ENCODE results near the gene ARHGEF17.
A peak's percentile ranks its signal among the peaks of the same experiment; 100 is the strongest.

ARHGEF17 gene

GRCh38 chr11:73281796-73282660, 26.0 kb upstream of the ARHGEF17 start:
- Histone ChIP-seq H3K36me3 (ENCODE audit: insufficient read depth, low read length) (no peaks in the 10 kb centered on the region), H3K4me1 (ENCODE audit: insufficient read depth, low read length) (peaks cover 4% of the 10 kb centered on the region; the same call in 1 of the 2 replicates), H3K9me3 (ENCODE audit: control insufficient read depth, insufficient read depth, low read length) (no peaks in the 10 kb centered on the region), H3K9ac (ENCODE audit: low read depth, low read length) (no peak overlapping the region)

DNA sequence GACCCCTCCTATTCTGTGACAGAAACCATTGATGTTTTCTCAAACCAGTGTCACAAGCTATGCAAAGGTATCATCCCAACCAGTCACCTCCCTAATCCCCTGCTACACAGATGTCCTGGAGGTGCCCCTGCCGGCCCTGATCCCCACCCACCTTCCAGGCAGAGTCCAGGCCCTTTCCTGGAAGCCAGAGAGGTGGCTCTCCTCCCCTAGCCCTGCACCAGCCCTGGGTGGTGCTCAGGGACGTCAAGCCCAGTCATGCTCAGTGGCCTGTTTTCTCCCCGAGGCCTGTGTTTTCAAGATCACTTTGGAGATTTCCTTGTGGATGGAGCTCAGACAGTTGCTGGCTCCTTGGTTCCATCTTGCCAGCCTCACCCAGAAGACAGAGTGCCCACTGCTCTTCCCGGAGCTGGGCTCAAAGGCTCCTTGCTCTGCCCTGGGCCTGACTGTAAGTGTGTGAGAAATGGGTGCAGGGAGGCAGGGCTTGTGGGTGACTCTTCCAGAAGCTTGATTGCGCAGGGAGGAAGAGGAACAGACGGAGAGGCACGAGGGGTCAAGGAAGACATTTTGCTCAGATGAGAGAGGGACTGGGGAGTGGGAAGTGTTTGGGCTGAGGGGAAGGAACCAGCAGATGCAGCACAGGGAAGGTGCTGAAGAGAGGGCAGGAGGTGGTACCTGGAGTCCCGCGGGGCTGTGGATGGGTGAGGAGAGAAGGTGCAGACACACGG, 24.6 kb upstream of the ARHGEF17 start:
- no peaks in the 10 kb centered on the region for H3K4me1 ChIP-seq (ENCODE audit: insufficient read depth, low read length)
- H3K9ac ChIP-seq (ENCODE audit: low read depth, low read length) = no peak overlapping the region
- no peaks in the 10 kb centered on the region for H3K36me3 ChIP-seq (ENCODE audit: insufficient read depth, low read length)
- H3K9me3 ChIP-seq (ENCODE audit: control insufficient read depth, insufficient read depth, low read length) = no peaks in the 10 kb centered on the region

GRCh38 chr11:73284106-73284505, 24.0 kb upstream of the ARHGEF17 start:
- no peaks in the 10 kb centered on the region for H3K9me3 ChIP-seq (ENCODE audit: control insufficient read depth, insufficient read depth, low read length)
- H3K9ac ChIP-seq (ENCODE audit: low read depth, low read length) = no peak overlapping the region
- no peaks in the 10 kb centered on the region for H3K36me3 ChIP-seq (ENCODE audit: insufficient read depth, low read length)
- H3K4me1 ChIP-seq (ENCODE audit: insufficient read depth, low read length) = peaks cover 4% of the 10 kb centered on the region; the same call in 1 of the 2 replicates

GRCh38 chr11:73285721-73286120, 22.4 kb upstream of the ARHGEF17 start:
- H3K4me1 ChIP-seq (ENCODE audit: insufficient read depth, low read length) = peaks cover 6% of the 10 kb centered on the region; the same call in 1 of the 2 replicates
- no peak overlapping the region for H3K9ac ChIP-seq (ENCODE audit: low read depth, low read length)
- no peaks in the 10 kb centered on the region for H3K9me3 ChIP-seq (ENCODE audit: control insufficient read depth, insufficient read depth, low read length)

DNA sequence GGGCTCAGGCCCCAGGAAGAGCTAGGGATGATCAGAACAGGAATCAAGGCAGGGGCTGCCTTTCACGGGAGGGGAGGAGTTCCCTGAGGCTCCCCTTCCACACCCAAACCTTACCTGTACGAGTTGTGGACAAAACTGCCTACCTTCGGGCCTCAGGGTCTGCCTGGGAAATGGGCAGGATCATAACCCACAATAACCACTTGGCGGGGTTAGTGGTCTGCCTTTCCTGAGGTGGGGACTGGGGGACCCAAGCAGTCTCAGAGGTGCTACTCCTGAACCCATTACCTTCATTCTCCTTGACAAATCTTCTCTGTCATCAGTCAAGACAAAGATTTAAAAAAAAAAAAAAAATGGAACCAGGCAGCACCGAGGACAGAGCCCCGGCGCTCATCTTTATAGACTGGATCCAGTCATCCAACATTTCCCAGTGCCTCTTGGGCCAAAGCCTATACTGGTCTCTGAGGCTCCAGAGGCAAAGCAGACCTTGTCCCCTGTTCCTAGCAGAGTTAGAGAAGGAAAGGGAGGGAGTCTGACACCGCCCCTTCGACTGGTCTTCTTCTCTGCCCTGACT, 21.8 kb upstream of the ARHGEF17 start:
- Histone ChIP-seq H3K4me1 (ENCODE audit: insufficient read depth, low read length) (peaks cover 6% of the 10 kb centered on the region; the same call in 1 of the 2 replicates), H3K9ac (ENCODE audit: low read depth, low read length) (no peak overlapping the region), H3K36me3 (ENCODE audit: insufficient read depth, low read length) (no peaks in the 10 kb centered on the region), H3K9me3 (ENCODE audit: control insufficient read depth, insufficient read depth, low read length) (no peaks in the 10 kb centered on the region)

More at GRCh38 chr11:73285721-73286120, 22.4 kb upstream of the ARHGEF17 start:
- no peaks in the 10 kb centered on the region for H3K36me3 ChIP-seq (ENCODE audit: insufficient read depth, low read length)

- no peaks in the 10 kb centered on the region for H3K9me3 ChIP-seq (ENCODE audit: control insufficient read depth, insufficient read depth, low read length)
- no peak overlapping the region for H3K9ac ChIP-seq (ENCODE audit: low read depth, low read length)
- H3K36me3 ChIP-seq (ENCODE audit: insufficient read depth, low read length) = no peaks in the 10 kb centered on the region
- H3K4me1 ChIP-seq (ENCODE audit: insufficient read depth, low read length) = peaks cover 6% of the 10 kb centered on the region; the same call in 1 of the 2 replicates
Observed at GRCh38 chr11:73287400-73288101, 20.5 kb upstream of the ARHGEF17 start.

DNA sequence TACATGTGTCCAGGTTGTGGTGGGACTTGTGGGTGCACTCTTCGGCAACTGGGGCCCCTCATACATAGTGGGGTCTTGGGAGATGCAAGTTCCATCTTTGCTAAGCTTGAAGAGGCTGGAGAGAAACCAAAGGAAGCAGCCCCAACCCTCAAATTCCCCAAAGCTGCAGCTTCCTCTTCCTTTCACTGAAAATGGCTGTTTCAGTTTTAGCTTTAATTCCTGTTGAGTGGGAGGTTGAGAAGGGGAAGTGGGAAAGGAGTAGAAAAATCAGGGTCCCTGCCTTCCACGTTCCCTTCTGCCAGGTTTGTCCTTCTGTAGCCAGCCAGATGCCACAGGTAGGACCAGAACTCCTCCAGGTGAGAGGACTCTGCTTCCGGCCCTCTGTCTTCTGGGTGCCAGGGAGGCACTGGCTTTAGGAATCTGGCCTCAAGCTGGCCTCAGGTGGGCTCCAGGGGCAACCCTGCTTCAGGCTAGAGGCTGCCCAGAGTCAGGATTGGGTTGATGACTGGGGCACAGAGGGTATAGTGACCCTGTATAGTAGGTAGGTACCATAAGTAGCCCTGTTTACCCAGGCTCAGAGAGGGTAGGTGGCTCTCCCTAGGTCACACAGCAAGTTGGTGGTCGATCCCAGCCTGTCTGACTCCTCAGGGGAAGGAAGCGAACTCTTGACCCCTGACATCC, 19.7 kb upstream of the ARHGEF17 start:
- H3K9me3 ChIP-seq (ENCODE audit: control insufficient read depth, insufficient read depth, low read length) = no peaks in the 10 kb centered on the region
- H3K36me3 ChIP-seq (ENCODE audit: insufficient read depth, low read length) = no peaks in the 10 kb centered on the region
- H3K4me1 ChIP-seq (ENCODE audit: insufficient read depth, low read length) = peaks cover 6% of the 10 kb centered on the region; the same call in 1 of the 2 replicates
- no peak overlapping the region for H3K9ac ChIP-seq (ENCODE audit: low read depth, low read length)

- H3K4me1 ChIP-seq (ENCODE audit: insufficient read depth, low read length) = peaks cover 6% of the 10 kb centered on the region; the same call in 1 of the 2 replicates
- H3K9me3 ChIP-seq (ENCODE audit: control insufficient read depth, insufficient read depth, low read length) = no peaks in the 10 kb centered on the region
- H3K36me3 ChIP-seq (ENCODE audit: insufficient read depth, low read length) = no peaks in the 10 kb centered on the region
- peak overlapping the region; percentile 13; the same call in 1 of the 2 replicates for H3K9ac ChIP-seq (ENCODE audit: low read depth, low read length)
Observed at GRCh38 chr11:73288873-73289707, 19.0 kb upstream of the ARHGEF17 start.

DNA sequence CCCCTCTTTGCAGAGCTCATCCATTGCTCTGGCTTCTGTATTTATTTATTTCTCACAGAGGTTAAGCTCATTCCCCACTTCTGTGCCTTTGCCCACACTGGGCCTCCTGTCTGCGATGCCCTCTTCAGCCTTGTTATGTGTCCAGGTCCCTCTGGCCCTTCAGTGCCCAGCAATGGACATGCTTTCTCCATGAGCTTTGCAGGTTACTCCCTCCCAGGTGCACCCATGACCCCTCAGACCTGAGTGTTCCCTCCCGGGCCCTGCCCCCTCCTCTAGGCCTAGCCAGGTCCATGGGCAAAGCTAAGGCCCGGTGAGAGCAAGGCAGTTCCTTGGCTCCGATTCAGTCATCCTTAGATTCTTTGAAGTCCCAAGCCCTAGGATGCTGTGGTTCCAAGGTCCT, 17.5 kb upstream of the ARHGEF17 start:
- Histone ChIP-seq H3K36me3 (ENCODE audit: insufficient read depth, low read length) (no peaks in the 10 kb centered on the region), H3K9ac (ENCODE audit: low read depth, low read length) (no peak overlapping the region), H3K4me1 (ENCODE audit: insufficient read depth, low read length) (peaks cover 6% of the 10 kb centered on the region; the same call in 1 of the 2 replicates), H3K9me3 (ENCODE audit: control insufficient read depth, insufficient read depth, low read length) (no peaks in the 10 kb centered on the region)

DNA sequence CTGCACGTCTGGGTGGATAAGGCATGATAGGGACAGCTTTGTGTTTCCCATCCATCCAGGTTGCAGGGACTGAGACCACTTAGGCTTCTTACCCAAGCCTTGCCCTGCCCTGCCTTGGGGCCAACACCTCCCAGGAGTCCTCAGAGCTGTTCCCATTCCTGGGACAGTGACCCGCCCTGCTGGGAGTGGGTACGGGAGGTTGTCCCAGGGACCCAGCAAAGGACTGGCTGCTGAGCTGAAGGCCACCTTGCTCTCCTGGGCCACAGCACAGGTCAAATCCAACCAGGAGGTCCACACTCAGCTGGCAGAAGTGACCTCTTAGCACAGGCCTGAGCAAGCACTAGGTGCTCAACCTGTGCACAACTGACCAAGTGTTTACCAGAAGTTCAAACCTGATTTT, 16.9 kb upstream of the ARHGEF17 start:
- Histone ChIP-seq H3K9ac (ENCODE audit: low read depth, low read length) (no peak overlapping the region), H3K9me3 (ENCODE audit: control insufficient read depth, insufficient read depth, low read length) (no peaks in the 10 kb centered on the region), H3K4me1 (ENCODE audit: insufficient read depth, low read length) (peaks cover 6% of the 10 kb centered on the region; the same call in 1 of the 2 replicates), H3K36me3 (ENCODE audit: insufficient read depth, low read length) (no peaks in the 10 kb centered on the region)

GRCh38 chr11:73291781-73292524, 16.1 kb upstream of the ARHGEF17 start:
- no peaks in the 10 kb centered on the region for H3K9me3 ChIP-seq (ENCODE audit: control insufficient read depth, insufficient read depth, low read length)
- H3K9ac ChIP-seq (ENCODE audit: low read depth, low read length) = no peak overlapping the region
- no peaks in the 10 kb centered on the region for H3K36me3 ChIP-seq (ENCODE audit: insufficient read depth, low read length)
- peaks cover 6% of the 10 kb centered on the region; the same call in 1 of the 2 replicates for H3K4me1 ChIP-seq (ENCODE audit: insufficient read depth, low read length)

GRCh38 chr11:73292525-73292894, 15.6 kb upstream of the ARHGEF17 start:
- Histone ChIP-seq H3K36me3 (ENCODE audit: insufficient read depth, low read length) (no peaks in the 10 kb centered on the region), H3K4me1 (ENCODE audit: insufficient read depth, low read length) (peaks cover 6% of the 10 kb centered on the region; the same call in 1 of the 2 replicates), H3K9me3 (ENCODE audit: control insufficient read depth, insufficient read depth, low read length) (no peaks in the 10 kb centered on the region), H3K9ac (ENCODE audit: low read depth, low read length) (no peak overlapping the region)
